SK-N-MC (cell line): ENCODE results near the gene TARP.

Source experiments
- EZH2 ChIP-seq: fragments of 200-600 bp; sonication (generic); IDR thresholded peaks from one replicate; pipeline ENCODE4 v1.6.1; 2017; ENCODE audit warnings: antibody characterized with exemption
- POLR2AphosphoS5 ChIP-seq: IDR thresholded peaks from 2 replicates; pipeline ENCODE4 v1.6.1; 2012; ENCODE audit warnings: mild to moderate bottlenecking, low read depth, low read length, borderline replicate concordance

DNA sequence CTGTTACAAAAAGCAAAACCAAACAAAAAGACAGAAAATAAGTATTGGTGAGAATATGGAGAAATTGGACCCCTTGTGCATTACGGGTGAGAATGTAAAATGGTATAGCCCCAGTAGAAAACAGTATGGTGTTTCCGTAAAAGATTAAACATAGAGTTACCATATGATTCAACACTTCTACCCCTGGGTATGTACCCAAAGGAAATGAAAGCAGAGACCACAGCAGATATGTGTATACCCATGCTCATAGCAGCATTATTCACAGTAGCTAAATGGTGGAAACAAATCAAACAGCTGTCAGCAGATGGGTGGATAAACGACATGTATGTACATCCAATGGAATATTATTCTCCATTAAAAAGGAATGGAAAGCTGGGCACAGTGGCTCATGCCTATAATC, 53.0 kb downstream of the TARP start:
- TF ChIP-seq EZH2 (no peak), POLR2AphosphoS5 (no peak)
